Inferior parietal cortex (tissue), 1 donor: ENCODE measurements around the gene KRT81.
"Not testable (repeated sequence)": the region's sequence is repeated elsewhere in the genome, so short reads cannot be mapped to it uniquely, and the experiment has no call there.

Source experiments
- DNase-seq: peaks from one replicate; pipeline ENCODE4 v3.0.0-alpha.2; 2016; ENCODE audit errors: extremely low spot score

Gene KRT81

GRCh38 chr12:52241205-52241842 lies 50.0 kb downstream of the KRT81 start:
- no peak for DNase-seq

- not testable (repeated sequence) for DNase-seq
These were observed 51.1 kb downstream of the KRT81 start for GRCh38 chr12:52240247-52240646.

GRCh38 chr12:52239767-52240166 lies 51.6 kb downstream of the KRT81 start:
- no peak for DNase-seq

DNA sequence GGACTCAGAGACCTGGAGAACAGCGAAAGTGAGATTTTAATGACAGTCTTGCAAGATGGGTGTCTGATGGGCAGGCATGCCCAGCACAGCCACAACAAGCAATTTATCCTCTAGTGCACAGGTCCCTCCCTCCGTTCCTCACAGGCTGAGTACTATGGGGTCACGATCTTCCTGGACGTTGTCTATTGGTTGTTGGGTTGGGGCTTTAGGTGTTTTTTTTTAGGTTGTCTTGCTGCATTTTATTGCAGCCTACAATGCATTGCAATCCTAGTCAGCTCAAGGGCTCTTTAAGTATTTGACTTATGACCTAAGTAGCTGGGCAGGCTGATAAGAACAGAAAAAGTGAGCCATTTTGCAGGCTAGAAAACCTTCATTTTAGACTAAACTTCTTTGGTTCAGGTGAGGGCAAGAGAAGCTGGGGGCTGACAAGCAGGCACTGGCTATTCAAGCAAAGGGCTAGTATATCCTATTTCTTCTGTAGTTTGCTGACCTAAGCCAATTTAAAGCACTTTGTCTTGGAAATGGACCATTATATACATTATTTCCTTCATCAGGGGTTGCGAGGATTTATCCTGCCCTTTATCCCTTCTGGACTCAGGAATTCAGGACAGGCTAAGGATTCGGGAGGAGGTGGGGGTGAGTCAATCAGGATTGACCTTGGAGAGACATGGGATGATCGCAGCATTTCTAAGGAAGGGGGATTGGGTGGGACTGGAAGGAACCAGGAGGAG lies 52.3 kb downstream of the KRT81 start:
- no peak for DNase-seq

DNA sequence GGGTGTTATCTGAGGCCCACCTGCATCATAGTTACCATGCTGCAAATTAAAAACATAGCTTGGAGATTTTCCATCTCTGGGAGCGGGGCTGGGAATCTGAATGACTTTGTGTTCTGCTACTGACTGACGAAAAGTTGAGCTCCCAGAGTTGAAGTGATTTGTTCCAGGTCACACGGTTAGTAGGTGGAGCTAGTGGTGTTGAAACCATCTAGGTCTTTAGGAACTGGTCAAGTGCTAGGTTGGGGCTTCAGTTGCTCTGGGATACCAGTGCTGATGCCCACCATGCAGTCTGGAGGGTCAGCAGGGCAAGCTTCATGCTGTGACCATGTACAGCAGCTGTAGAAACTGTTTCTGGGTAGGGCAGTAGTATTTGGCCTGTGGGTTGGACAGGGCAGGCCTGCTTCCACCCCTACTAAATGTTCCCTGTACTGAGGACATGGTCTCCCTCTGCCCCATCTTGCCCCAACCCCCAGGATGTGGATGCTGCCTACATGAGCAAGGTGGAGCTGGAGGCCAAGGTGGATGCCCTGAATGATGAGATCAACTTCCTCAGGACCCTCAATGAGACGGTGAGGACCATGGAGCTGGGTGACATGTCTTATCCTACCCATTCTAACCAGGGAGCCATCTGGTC lies 53.0 kb downstream of the KRT81 start:
- no peak for DNase-seq

- DNase-seq, result no peak
These were observed 54.8 kb downstream of the KRT81 start for GRCh38 chr12:52236386-52237050.
